Measurements from ENCODE around the gene HOXD13.

HOXD13 gene

GRCh38 chr2:176081837-176082524, 10.5 kb upstream of the HOXD13 start:
- TF ChIP-seq TCF4 (CRISPR knock-in tag; IDR thresholded peaks at IDR 0.05; ENCODE audit: borderline replicate concordance): no peak
- no peak for TF ChIP-seq RARB (CRISPR knock-in tag; IDR thresholded peaks at IDR 0.05)
- TF ChIP-seq PATZ1 (CRISPR knock-in tag; IDR thresholded peaks at IDR 0.05; ENCODE audit: borderline replicate concordance): no peak
- TF ChIP-seq ZNF565 (CRISPR knock-in tag; conservative IDR thresholded peaks at IDR 0.05; ENCODE audit: low read depth): no peak
- TF ChIP-seq ARNTL (CRISPR knock-in tag; IDR thresholded peaks at IDR 0.05; ENCODE audit: borderline replicate concordance, low read depth): no peak
- TF ChIP-seq ZNF8 (CRISPR knock-in tag; IDR thresholded peaks at IDR 0.05): no peak
- peak; percentile 9 for ATAC-seq

- no peak for TF ChIP-seq ZNF565 (CRISPR knock-in tag; conservative IDR thresholded peaks at IDR 0.05; ENCODE audit: low read depth)
- no peak for TF ChIP-seq ZFP30 (CRISPR knock-in tag; IDR thresholded peaks at IDR 0.05)
- no peak for TF ChIP-seq RARB (CRISPR knock-in tag; IDR thresholded peaks at IDR 0.05)
- no peak for TF ChIP-seq ESRRG (CRISPR knock-in tag; IDR thresholded peaks at IDR 0.05)
- TF ChIP-seq TOX (CRISPR knock-in tag; IDR thresholded peaks at IDR 0.05; ENCODE audit: borderline replicate concordance): no peak
- no peak for TF ChIP-seq TSHZ2 (CRISPR knock-in tag; IDR thresholded peaks at IDR 0.05)
- no peak for TF ChIP-seq OSR1 (CRISPR knock-in tag; IDR thresholded peaks at IDR 0.05)
- no peak for TF ChIP-seq CSDC2 (CRISPR knock-in tag; IDR thresholded peaks at IDR 0.05)
- TF ChIP-seq GLIS3 (CRISPR knock-in tag; IDR thresholded peaks at IDR 0.05): no peak
- TF ChIP-seq SNAI2 (CRISPR knock-in tag; IDR thresholded peaks at IDR 0.05): no peak
- TF ChIP-seq CSRNP3 (CRISPR knock-in tag; IDR thresholded peaks at IDR 0.05): no peak
- no peak for TF ChIP-seq PPARA (CRISPR knock-in tag; IDR thresholded peaks at IDR 0.05; ENCODE audit: borderline replicate concordance)
- no peak for TF ChIP-seq ZC3H10 (CRISPR knock-in tag; IDR thresholded peaks at IDR 0.05)
- TF ChIP-seq ZNF70 (CRISPR knock-in tag; IDR thresholded peaks at IDR 0.05): no peak
- TF ChIP-seq ZNF8 (CRISPR knock-in tag; IDR thresholded peaks at IDR 0.05): no peak
- no peak for TF ChIP-seq CREB5 (CRISPR knock-in tag; IDR thresholded peaks at IDR 0.05; ENCODE audit: low read depth)
- no peak for TF ChIP-seq TCF4 (CRISPR knock-in tag; IDR thresholded peaks at IDR 0.05; ENCODE audit: borderline replicate concordance)
- TF ChIP-seq POU6F1 (CRISPR knock-in tag; IDR thresholded peaks at IDR 0.05; ENCODE audit: borderline replicate concordance, low read depth): no peak
- TF ChIP-seq ISL1 (CRISPR knock-in tag; IDR thresholded peaks at IDR 0.05): no peak
- no peak for TF ChIP-seq ZFP3 (CRISPR knock-in tag; IDR thresholded peaks at IDR 0.05)
- ATAC-seq: no peak
These were observed 10.0 kb upstream of the HOXD13 start for GRCh38 chr2:176082525-176082823.
